ENCODE results near the gene SMARCA4. TPM values are rescaled to one million over a fixed set of nuclear protein-coding genes. Genes with fewer than 3 reads are reported as not detected.

Gene SMARCA4
- total RNA-seq, 2 experiments from 2014 or later, result 97.0 to 98.7 TPM

DNA sequence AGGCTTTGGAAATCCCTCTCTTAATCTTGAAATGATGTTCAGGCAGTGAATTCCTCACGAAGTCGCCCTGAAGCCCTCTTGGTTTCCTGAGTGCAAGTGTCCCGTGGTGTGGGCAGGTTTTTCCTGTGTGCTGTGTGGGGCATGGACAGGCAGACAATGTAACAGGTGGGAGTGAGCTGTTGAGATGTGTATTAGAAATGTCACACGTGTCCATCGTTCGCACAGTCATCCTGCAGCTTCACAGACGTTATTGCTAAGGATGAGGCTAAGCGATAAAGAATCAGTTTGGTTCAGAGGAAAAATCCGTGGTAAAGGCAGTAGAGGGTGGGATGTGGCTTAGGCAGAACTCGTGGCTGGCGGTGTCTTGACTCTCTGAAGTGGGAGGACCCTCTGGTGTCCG is 51.7 kb downstream of the SMARCA4 start:
- Mint-ChIP-seq H3K36me3 (ENCODE audit: low read depth) (peaks cover 48% of the 10 kb centered on the region), H3K27ac (no peak overlapping the region), H3K4me3 (no peak overlapping the region), H3K27me3 (no peaks in the 10 kb centered on the region), H3K4me1 (ENCODE audit: low read depth) (no peaks in the 10 kb centered on the region), H3K9me3 (no peaks in the 10 kb centered on the region)
- ATAC-seq, result no peak
- ChIA-PET CTCF (interaction anchor here (0.9 to 3.1 kb wide), 5 partner anchors 9 to 117 kb away, joined by 3 to 12 read pairs (median 4); no protein-coding TSS in a partner anchor), POLR2A (interaction anchor here (0.6 kb wide), 1 partner anchor 70 kb away, joined by 4 read pairs; no protein-coding TSS in a partner anchor)
- TF ChIP-seq CTCF (IDR thresholded peaks at IDR 0.05), result no peak
- intact Hi-C loops (cut with micrococcal nuclease), result loop anchor here (10.0 kb wide), 1 partner anchor 78 kb away; no protein-coding TSS in a partner anchor
- no peak for DNase-seq

- Mint-ChIP-seq H3K36me3 (ENCODE audit: low read depth) (peaks cover 44% of the 10 kb centered on the region), H3K4me1 (ENCODE audit: low read depth) (no peaks in the 10 kb centered on the region), H3K27ac (no peak overlapping the region), H3K4me3 (no peak overlapping the region), H3K27me3 (no peaks in the 10 kb centered on the region), H3K9me3 (no peaks in the 10 kb centered on the region)
- CTCF ChIA-PET, result no interaction called here
- POLR2A ChIA-PET, result no interaction called here
- intact Hi-C loops (cut with micrococcal nuclease), result loop anchor here (10.0 kb wide), 1 partner anchor 79 kb away; no protein-coding TSS in a partner anchor
- no peak for ATAC-seq
- DNase-seq, result no peak
- no peak for TF ChIP-seq CTCF (IDR thresholded peaks at IDR 0.05)
Measured at GRCh38 chr19:11013771-11014170, 52.9 kb downstream of the SMARCA4 start.

DNA sequence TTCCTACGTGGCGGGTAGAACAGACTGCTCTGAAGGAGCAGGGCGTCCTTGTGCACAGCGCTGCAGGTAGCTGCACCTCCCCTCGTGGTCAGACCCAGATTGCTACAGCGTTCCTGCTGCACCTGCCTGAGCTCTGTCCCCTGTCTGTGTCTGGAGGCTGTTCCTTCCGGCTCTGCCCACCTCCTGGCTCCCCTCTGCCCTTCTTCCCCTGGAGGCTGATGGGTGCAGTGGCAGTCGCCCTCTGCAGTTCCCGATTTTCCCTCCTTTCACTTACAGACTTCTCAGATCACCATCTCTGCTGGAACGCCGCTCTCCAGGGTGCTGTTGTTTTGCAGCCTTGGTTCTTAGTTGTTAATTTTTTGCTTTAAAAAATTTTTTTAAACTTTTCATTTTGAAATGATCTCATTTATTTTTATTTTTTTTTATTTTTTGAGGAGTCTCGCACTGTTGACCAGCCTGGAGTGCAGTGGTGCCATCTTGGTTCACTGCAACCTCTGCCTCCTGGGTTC is 53.6 kb downstream of the SMARCA4 start:
- CTCF ChIA-PET, result interaction anchor here (0.6 kb wide), 1 partner anchor 268 kb away, joined by 5 read pairs; no protein-coding TSS in a partner anchor
- POLR2A ChIA-PET, result no interaction called here
- Mint-ChIP-seq H3K9me3 (no peaks in the 10 kb centered on the region), H3K4me3 (no peak overlapping the region), H3K27ac (no peak overlapping the region), H3K27me3 (no peaks in the 10 kb centered on the region), H3K4me1 (ENCODE audit: low read depth) (no peaks in the 10 kb centered on the region), H3K36me3 (ENCODE audit: low read depth) (peaks cover 44% of the 10 kb centered on the region)
- no peak for TF ChIP-seq CTCF (IDR thresholded peaks at IDR 0.05)
- ATAC-seq (no peak), DNase-seq (no peak)
- intact Hi-C loops (cut with micrococcal nuclease), result loop anchor here (10.0 kb wide), 1 partner anchor 80 kb away; no protein-coding TSS in a partner anchor

GRCh38 chr19:11016631-11017030 is 55.8 kb downstream of the SMARCA4 start:
- no peaks in the 10 kb centered on the region for H3K9me3 Mint-ChIP-seq
- CTCF ChIA-PET, result no interaction called here
- H3K36me3 Mint-ChIP-seq (ENCODE audit: low read depth), result peaks cover 45% of the 10 kb centered on the region
- TF ChIP-seq CTCF (IDR thresholded peaks at IDR 0.05), result no peak
- intact Hi-C loops (cut with micrococcal nuclease), result loop anchor here (10.0 kb wide), 1 partner anchor 82 kb away; no protein-coding TSS in a partner anchor
- no peaks in the 10 kb centered on the region for H3K4me1 Mint-ChIP-seq (ENCODE audit: low read depth)
- H3K27ac Mint-ChIP-seq, result no peak overlapping the region
- no peak for ATAC-seq
- POLR2A ChIA-PET, result no interaction called here
- DNase-seq, result no peak
- H3K4me3 Mint-ChIP-seq, result no peak overlapping the region
- H3K27me3 Mint-ChIP-seq, result no peaks in the 10 kb centered on the region

DNA sequence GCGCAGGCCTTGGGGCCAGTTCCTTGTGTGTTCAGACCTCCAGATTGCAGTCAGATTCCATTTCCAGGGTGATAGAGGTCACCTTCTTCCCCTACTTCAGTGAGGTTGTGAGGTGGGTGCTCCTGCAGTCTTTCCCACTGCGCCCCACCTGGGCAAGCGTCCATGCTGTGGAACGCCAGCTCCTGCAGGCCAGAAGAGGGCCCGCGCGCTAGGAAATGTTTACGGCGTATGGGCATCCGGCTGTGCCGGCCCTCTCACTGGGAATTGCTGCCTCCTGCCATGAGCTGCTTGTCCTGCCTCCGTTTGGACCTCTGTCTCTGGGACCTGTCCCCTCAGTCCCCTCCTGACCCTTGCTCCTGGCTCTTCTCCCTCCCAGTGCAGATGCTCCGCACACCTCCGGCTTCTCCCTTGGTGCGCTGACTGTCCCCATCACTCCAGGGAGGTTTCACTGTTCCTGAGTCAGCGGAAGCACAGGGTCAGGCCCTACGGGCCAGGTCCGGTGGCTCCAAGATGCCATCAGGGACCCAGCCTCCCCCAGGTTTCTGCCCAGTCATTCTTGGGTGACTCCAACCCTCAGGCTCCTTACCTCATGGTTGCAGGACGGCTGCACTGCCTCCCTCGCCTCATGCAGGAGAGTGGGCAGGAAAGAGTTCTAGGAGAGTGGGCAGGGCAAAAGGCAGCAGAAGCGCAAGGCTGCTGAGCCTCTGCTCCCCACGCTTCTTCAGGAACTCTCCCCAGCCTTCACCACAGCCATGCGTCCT is 56.6 kb downstream of the SMARCA4 start:
- ATAC-seq (no peak), DNase-seq (no peak)
- H3K27ac Mint-ChIP-seq, result no peak overlapping the region
- intact Hi-C loops (cut with micrococcal nuclease), result loop anchor here (10.0 kb wide), 1 partner anchor 83 kb away; no protein-coding TSS in a partner anchor
- H3K27me3 Mint-ChIP-seq, result no peaks in the 10 kb centered on the region
- ChIA-PET POLR2A (no interaction called here), CTCF (interaction anchor here (1.0 kb wide), 1 partner anchor 81 kb away, joined by 4 read pairs; no protein-coding TSS in a partner anchor)
- H3K4me1 Mint-ChIP-seq (ENCODE audit: low read depth), result no peaks in the 10 kb centered on the region
- no peaks in the 10 kb centered on the region for H3K9me3 Mint-ChIP-seq
- no peak overlapping the region for H3K4me3 Mint-ChIP-seq
- TF ChIP-seq CTCF (IDR thresholded peaks at IDR 0.05), result no peak
- peaks cover 42% of the 10 kb centered on the region for H3K36me3 Mint-ChIP-seq (ENCODE audit: low read depth)

All from activated CD8-positive, alpha-beta T cell treated with anti-CD3 and anti-CD28 coated beads for 36 hours (primary cell).